Eye (tissue), 1 donor: ENCODE data around the gene GRID1.
"Not testable (repeated sequence)": the region's sequence is repeated elsewhere in the genome, so short reads cannot be mapped to it uniquely, and the experiment has no call there.

Source experiments
- DNase-seq: peaks from one replicate; pipeline ENCODE4 v3.0.0-alpha.2; 2015

Gene GRID1

GRCh38 chr10:86187499-86188239 is 178.9 kb downstream of the GRID1 start:
- no peak for DNase-seq

- no peak for DNase-seq
Observed at GRCh38 chr10:86186633-86187032, 180.0 kb downstream of the GRID1 start.

- DNase-seq: no peak
Observed at GRCh38 chr10:86182595-86182994, 184.0 kb downstream of the GRID1 start.

- DNase-seq: peak; percentile 58
Observed at GRCh38 chr10:86182150-86182549, 184.4 kb downstream of the GRID1 start.

- no peak for DNase-seq
Observed at GRCh38 chr10:86180861-86181260, 185.7 kb downstream of the GRID1 start.

- DNase-seq: no peak
Observed at GRCh38 chr10:86179961-86180360, 186.6 kb downstream of the GRID1 start.

GRCh38 chr10:86179153-86179524 is 187.5 kb downstream of the GRID1 start:
- no peak for DNase-seq

DNA sequence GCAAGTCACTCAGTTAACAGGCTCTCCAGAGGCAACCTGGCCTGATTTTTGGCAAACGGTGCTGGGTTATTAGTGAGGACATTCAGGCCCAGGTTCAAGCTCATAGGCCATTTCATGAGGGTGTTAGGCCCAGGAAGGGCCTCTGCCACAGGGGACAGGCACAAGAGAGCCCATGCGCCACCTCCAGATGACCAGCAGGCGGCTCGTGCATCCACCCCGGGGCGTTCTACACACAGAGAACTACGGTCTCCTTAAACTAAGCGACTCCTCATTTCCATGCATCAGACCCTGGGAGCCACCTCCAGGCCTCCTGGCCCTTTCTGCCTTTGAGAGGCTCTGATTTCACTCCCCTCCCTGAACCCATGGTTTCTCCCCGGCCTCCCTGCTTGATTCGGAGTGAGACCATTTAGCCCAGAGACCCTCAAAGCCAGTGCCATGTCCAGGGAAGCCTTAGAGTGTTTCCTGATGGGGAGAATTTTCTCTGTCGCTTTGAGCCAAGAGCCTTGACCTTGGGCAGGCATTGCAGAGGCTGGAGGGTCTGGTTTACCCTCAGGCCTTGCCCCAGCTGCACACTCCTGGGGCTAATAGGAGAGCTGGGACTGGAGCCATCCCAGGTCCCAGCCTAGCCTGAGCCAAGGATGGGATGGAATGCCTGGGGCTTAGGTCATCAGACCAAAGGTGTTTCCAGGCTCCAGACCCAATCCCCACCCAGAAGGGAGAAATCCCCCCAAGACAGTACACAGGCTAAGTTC is 188.0 kb downstream of the GRID1 start:
- peak; percentile 48 for DNase-seq

DNA sequence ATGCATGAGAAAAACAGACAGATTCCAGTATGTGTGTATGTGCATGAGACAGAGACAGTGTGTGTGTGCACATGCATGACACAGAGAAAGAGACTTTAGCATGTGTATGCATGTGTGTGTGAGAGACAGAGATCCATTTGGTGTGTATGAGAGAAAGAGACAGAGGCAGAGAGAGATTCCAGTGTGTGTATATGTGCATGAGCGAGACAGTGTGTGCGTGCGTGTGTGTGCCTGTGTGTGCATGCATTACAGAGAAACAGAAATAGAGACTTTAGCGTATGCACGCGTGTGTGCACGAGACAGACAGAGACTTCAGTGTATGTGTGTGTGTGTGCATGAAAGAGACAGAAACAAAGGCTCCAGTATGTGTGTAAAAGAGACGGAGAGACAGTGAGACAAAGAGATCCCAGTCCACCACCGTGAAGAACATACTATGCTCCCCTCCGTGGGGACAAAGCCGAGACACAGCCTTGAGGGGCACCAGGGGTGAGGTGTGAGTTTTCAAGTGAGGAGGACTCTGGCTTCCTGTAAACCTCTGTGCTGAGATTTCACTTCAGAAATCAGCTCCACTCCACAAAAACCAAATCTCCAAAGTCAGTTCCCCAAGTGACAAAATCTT is 188.9 kb downstream of the GRID1 start:
- DNase-seq: no peak

GRCh38 chr10:86176850-86177536 is 189.6 kb downstream of the GRID1 start:
- peak; percentile 24 for DNase-seq

DNA sequence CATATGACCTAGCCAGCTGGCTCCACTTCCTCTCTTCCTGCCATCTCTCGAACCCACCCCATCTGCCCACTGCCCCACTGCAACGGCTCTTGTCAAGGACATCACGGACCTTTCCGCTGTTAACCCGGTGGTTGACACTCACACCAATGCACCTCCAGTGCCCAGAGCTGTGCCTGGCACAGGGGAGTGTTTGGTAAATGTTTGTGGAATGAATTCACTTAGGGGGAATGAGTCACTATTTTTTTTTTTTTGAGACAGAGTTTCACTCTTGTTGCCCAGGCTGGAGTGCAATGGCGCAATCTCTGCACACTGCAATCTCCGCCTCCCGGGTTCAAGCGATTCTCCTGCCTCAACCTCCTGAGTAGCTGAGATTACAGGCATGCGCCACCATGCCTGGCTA is 191.1 kb downstream of the GRID1 start:
- DNase-seq: not testable (repeated sequence)

DNA sequence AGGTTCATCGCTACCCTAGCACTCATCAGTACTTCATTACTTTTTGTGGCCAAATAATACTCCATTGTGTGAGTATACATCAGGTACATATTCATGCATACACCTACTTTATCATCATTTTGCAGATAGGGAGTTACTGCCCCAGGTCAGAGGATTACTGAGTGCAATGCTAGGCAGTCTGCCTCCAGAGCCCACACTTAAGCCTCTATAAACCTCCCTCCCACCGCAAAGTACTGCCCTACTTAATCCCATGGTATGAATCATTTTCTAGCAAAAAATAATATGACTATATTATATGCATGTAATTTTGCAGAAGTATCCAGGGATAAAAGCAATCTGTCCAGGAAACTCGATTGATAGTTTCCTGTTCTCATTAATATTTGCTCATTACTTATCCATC is 194.3 kb downstream of the GRID1 start:
- DNase-seq: no peak

DNA sequence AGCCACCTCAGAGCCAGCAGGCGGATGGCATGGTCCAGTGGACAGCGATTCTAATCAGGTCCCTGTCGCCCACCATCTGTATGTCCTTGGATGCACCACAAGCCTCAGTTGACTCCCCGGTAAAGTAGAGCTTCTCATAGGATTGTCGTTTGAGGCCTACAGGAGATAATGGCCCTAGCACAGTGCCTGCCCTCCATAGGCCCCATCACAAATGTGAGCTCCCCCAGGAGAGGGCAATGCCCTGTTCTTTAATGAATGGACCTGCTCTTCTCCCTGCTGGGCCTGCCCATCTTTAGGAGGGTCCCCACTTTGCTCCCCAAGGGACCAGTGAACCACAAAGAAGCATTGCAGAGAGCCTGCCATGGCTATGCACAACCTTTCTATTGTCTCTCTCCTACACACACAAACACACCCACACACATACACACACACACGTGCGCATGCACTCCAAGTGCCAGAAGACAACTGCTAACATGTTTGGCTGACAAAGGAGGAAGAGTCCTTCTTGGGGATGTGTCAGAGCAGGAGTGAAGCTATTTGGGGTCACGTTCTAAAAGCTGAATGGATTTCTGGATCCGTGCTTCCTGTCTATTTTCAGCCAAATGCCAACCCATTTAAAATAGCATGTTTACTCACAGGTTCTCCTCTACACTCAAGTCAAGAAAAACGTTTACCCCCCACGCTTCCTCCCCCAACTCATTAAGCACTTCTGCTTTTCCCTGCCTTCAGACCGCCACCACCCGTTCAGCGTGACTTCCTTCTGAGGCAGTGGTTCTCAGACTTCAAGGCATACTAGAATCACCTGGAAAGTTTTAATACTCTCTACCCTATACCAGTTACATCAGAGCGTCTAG is 196.1 kb downstream of the GRID1 start:
- DNase-seq: no peak

DNA sequence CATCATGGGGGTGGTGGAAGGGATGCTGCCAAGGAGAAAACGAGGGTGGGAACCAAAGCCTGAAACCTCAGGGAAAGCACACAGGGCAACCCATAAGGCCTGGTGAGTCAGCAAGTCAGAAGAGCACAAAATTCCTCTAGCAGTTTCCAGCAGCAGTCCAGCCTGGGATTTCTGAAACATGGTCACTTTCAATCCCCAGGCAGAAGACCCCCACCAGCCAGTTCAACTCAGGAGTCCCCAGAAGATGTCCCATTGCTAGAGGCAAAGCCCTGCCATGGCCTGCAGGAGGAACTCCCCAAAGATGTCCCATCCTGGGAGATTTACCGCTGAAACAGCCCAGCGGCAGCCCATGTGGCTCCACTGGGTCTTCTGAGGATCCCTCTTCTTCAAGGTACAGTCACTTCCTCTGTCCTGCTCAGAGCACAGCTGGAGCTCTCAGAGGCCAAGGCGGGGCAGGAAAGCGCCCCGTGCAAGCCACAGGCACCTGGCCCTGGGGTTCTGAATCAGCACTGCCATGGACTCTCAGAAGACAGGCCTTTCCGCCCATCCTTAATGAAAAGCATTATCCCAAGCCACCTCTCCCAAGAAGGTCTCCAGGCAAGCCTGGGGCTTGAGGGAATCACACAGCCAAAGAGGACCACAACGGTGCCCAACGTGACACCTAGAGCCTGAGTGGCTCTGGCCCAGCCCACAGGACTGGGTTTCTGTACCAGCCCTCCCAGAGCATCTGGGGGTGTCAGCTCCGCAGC is 196.9 kb downstream of the GRID1 start:
- DNase-seq: no peak

- no peak for DNase-seq
Observed at GRCh38 chr10:86169066-86169465, 197.5 kb downstream of the GRID1 start.

DNA sequence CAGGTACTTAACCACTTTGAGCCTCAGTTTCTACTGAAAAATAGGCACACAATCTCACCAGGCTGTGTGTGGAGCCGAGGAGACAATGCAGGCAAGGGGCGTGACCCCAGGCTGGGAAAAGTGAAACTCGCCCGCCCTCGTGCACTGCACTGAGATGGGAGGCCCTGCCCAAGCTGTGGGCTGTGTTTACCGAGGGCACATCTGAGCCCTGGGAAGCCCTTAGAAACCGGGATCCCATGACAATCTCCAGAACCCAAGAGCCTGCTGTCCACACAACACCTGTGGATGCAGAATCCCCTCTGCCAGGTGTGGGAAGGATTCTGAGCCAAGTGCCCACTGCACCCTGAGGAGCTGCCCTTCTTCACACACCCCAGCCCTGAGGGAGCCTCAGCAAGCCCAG is 198.3 kb downstream of the GRID1 start:
- no peak for DNase-seq

- no peak for DNase-seq
Observed at GRCh38 chr10:86167762-86168128, 198.8 kb downstream of the GRID1 start.

GRCh38 chr10:86167121-86167761 is 199.4 kb downstream of the GRID1 start:
- DNase-seq: no peak

GRCh38 chr10:86165666-86166065 is 200.9 kb downstream of the GRID1 start:
- DNase-seq: no peak

DNA sequence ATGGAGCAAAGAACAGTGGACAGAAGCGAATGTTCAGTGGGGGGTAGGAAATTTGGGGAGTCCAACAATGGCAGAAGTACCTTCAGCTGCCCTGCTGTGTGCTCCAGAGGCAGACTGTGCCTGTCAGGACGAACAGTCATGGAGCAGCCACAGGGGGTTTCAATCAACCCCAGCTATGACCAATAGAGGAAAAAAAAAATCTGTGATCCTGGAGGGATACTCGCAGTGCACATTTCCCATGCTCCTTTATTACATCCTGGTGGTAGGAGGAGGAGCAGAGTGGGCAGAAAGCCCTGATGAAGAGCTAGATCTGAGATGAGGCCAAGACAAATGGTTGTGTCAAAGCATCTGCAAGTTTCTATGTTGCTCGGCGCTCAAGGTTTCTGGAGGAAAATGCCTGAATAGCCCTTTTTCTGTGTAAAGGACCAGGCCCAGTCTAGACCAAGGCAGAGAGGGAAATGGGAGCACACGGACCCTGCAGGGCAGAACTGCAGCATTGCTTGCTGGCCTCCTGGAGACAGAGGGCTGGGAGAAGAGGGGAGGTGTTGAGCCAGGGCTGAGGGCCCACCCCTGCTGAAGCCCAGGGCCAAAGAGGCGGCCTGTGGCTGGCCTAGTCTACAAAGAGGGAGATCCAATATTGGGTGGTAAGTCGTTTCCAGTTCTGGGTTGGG is 201.5 kb downstream of the GRID1 start:
- no peak for DNase-seq
